SK-N-SH treated with all-trans-retinoic acid at 6 μM for 48 hours (cell line): ENCODE data around the gene POLR3A.

Source experiments
- ATAC-seq: fragments of 200-7000 bp; cut with Tn5 transposase; 3 replicates; pipeline ENCODE4 v1.9.1; 2020; ENCODE audit warnings: mild to moderate bottlenecking, moderate library complexity
- ARNTL ChIP-seq: fragments of 450-650 bp; formaldehyde crosslinking; IDR thresholded peaks from 2 replicates; pipeline ENCODE4 v1.5.0; 2020; ENCODE audit warnings: low read depth, mild to moderate bottlenecking, moderate library complexity, borderline replicate concordance
- BACH2 ChIP-seq: fragments of 250-450 bp; sonication (Bioruptor Pico); IDR thresholded peaks from 2 replicates; pipeline ENCODE4 v1.9.0; 2021; ENCODE audit warnings: mild to moderate bottlenecking, borderline replicate concordance
- CSDC2 ChIP-seq: fragments of 250-450 bp; sonication (Bioruptor Pico); IDR thresholded peaks from 2 replicates; pipeline ENCODE4 v1.5.0; 2020; ENCODE audit warnings: mild to moderate bottlenecking, moderate library complexity
- CSRNP3 ChIP-seq: fragments of 250-450 bp; sonication (Bioruptor Pico); IDR thresholded peaks from 2 replicates; pipeline ENCODE4 v1.5.1; 2021; ENCODE audit warnings: mild to moderate bottlenecking, moderate library complexity
- ESRRG ChIP-seq: fragments of 250-450 bp; sonication (Bioruptor Pico); IDR thresholded peaks from 2 replicates; pipeline ENCODE4 v1.6.1; 2021; ENCODE audit warnings: mild to moderate bottlenecking
- GLIS3 ChIP-seq: fragments of 250-450 bp; sonication (Bioruptor Pico); IDR thresholded peaks from 2 replicates; pipeline ENCODE4 v1.5.0; 2020; ENCODE audit warnings: mild to moderate bottlenecking, moderate library complexity
- ISL1 ChIP-seq: fragments of 250-450 bp; sonication (Bioruptor Pico); IDR thresholded peaks from 2 replicates; pipeline ENCODE4 v2.1.2; 2022; ENCODE audit warnings: mild to moderate bottlenecking, moderate library complexity
- PATZ1 ChIP-seq: fragments of 250-450 bp; sonication (Bioruptor Pico); IDR thresholded peaks from 2 replicates; pipeline ENCODE4 v1.8.0; 2020; ENCODE audit warnings: mild to moderate bottlenecking, moderate library complexity, borderline replicate concordance
- PPARA ChIP-seq: fragments of 250-450 bp; sonication (Bioruptor Pico); IDR thresholded peaks from 2 replicates; pipeline ENCODE4 v1.5.0; 2020; ENCODE audit warnings: mild to moderate bottlenecking, borderline replicate concordance
- RARB ChIP-seq: fragments of 250-450 bp; sonication (Bioruptor Pico); IDR thresholded peaks from 2 replicates; pipeline ENCODE4 v1.8.0; 2021; ENCODE audit warnings: mild to moderate bottlenecking, moderate library complexity
- SNAI2 ChIP-seq: fragments of 250-450 bp; sonication (Bioruptor Pico); IDR thresholded peaks from 2 replicates; pipeline ENCODE4 v1.5.0; 2020; ENCODE audit warnings: mild to moderate bottlenecking, moderate library complexity
- TOX ChIP-seq: fragments of 250-450 bp; sonication (Bioruptor Pico); IDR thresholded peaks from 2 replicates; pipeline ENCODE4 v1.8.0; 2021; ENCODE audit warnings: mild to moderate bottlenecking, moderate library complexity, borderline replicate concordance
- ZC3H10 ChIP-seq: fragments of 250-450 bp; sonication (Bioruptor Pico); IDR thresholded peaks from 2 replicates; pipeline ENCODE4 v1.5.1; 2021; ENCODE audit warnings: mild to moderate bottlenecking, moderate library complexity
- ZFP3 ChIP-seq: fragments of 250-450 bp; sonication (Bioruptor Pico); IDR thresholded peaks from 2 replicates; pipeline ENCODE4 v1.5.0; 2020; ENCODE audit warnings: mild to moderate bottlenecking, moderate library complexity
- ZFP30 ChIP-seq: fragments of 450-650 bp; formaldehyde crosslinking; IDR thresholded peaks from 2 replicates; pipeline ENCODE4 v1.5.0; 2022; ENCODE audit warnings: mild to moderate bottlenecking, moderate library complexity
- ZNF565 ChIP-seq: fragments of 450-650 bp; formaldehyde crosslinking; conservative IDR thresholded peaks from 2 replicates; pipeline ENCODE4 v1.5.0; 2020; ENCODE audit warnings: low read depth, mild to moderate bottlenecking, moderate library complexity
- ZNF70 ChIP-seq: fragments of 450-650 bp; formaldehyde crosslinking; IDR thresholded peaks from 2 replicates; pipeline ENCODE4 v1.5.0; 2020; ENCODE audit warnings: mild to moderate bottlenecking, moderate library complexity
- ZNF8 ChIP-seq: fragments of 450-650 bp; formaldehyde crosslinking; IDR thresholded peaks from 2 replicates; pipeline ENCODE4 v1.5.0; 2020; ENCODE audit warnings: mild to moderate bottlenecking, moderate library complexity
- TF ChIP-seq, protein P1 (sequence below): fragments of 250-450 bp; sonication (Bioruptor Pico); IDR thresholded peaks from 2 replicates; pipeline ENCODE4 v1.5.1; 2020; ENCODE audit warnings: low read depth, mild to moderate bottlenecking, moderate library complexity
- TF ChIP-seq, protein P2 (sequence below): fragments of 250-450 bp; sonication (Bioruptor Pico); IDR thresholded peaks from 2 replicates; pipeline ENCODE4 v1.5.0; 2020; ENCODE audit warnings: mild to moderate bottlenecking, moderate library complexity
- TF ChIP-seq, protein P3 (sequence below): fragments of 250-450 bp; sonication (Bioruptor Pico); IDR thresholded peaks from 2 replicates; pipeline ENCODE4 v1.8.0; 2021; ENCODE audit warnings: low read depth, mild to moderate bottlenecking, moderate library complexity, borderline replicate concordance

POLR3A gene

DNA sequence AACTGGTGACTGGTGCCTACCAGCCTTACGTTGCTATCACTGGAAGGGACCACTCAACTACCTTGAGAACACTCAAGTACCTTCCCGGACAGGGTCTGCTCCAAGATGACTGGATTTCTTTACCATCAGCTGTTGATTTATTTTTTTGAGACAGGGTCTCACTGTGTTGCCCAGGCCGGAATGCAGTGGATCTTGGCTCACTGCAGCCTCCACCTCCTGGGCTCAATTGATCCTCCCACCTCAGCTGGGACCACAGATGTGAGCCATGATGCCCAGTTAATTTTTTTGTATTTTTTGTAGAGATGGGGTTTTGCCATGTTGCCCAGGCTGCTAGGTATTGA lies 57.5 kb downstream of the POLR3A start (continued):
- TF ChIP-seq, protein P1, sequence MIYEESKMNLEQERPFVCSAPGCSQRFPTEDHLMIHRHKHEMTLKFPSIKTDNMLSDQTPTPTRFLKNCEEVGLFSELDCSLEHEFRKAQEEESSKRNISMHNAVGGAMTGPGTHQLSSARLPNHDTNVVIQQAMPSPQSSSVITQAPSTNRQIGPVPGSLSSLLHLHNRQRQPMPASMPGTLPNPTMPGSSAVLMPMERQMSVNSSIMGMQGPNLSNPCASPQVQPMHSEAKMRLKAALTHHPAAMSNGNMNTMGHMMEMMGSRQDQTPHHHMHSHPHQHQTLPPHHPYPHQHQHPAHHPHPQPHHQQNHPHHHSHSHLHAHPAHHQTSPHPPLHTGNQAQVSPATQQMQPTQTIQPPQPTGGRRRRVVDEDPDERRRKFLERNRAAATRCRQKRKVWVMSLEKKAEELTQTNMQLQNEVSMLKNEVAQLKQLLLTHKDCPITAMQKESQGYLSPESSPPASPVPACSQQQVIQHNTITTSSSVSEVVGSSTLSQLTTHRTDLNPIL = no peak
- TF ChIP-seq ZNF8 (CRISPR knock-in tag) (no peak), ZFP3 (no peak), PPARA (CRISPR knock-in tag) (no peak), ISL1 (CRISPR knock-in tag) (no peak), SNAI2 (CRISPR knock-in tag) (no peak), ZC3H10 (CRISPR knock-in tag) (no peak), GLIS3 (no peak), RARB (CRISPR knock-in tag) (no peak), PATZ1 (CRISPR knock-in tag) (no peak), BACH2 (CRISPR knock-in tag) (no peak)

- TF ChIP-seq PATZ1 (CRISPR knock-in tag) (no peak), ZFP30 (CRISPR knock-in tag) (no peak), CSDC2 (CRISPR knock-in tag) (no peak), CSRNP3 (CRISPR knock-in tag) (no peak), ZNF8 (CRISPR knock-in tag) (0 out of 2 replicates have a peak, but pooled peaks have one; percentile 43), TOX (CRISPR knock-in tag) (no peak), ISL1 (CRISPR knock-in tag) (0 out of 2 replicates have a peak, but pooled peaks have one; percentile 36), RARB (CRISPR knock-in tag) (no peak), ZC3H10 (CRISPR knock-in tag) (0 out of 2 replicates have a peak, but pooled peaks have one; percentile 49), SNAI2 (CRISPR knock-in tag) (no peak; the same call in 1 of the 2 replicates), ZNF70 (CRISPR knock-in tag) (no peak), ZNF565 (CRISPR knock-in tag) (no peak), ZFP3 (0 out of 2 replicates have a peak, but pooled peaks have one; percentile 20), ARNTL (CRISPR knock-in tag) (no peak), ESRRG (CRISPR knock-in tag) (no peak)
- TF ChIP-seq, protein P2, sequence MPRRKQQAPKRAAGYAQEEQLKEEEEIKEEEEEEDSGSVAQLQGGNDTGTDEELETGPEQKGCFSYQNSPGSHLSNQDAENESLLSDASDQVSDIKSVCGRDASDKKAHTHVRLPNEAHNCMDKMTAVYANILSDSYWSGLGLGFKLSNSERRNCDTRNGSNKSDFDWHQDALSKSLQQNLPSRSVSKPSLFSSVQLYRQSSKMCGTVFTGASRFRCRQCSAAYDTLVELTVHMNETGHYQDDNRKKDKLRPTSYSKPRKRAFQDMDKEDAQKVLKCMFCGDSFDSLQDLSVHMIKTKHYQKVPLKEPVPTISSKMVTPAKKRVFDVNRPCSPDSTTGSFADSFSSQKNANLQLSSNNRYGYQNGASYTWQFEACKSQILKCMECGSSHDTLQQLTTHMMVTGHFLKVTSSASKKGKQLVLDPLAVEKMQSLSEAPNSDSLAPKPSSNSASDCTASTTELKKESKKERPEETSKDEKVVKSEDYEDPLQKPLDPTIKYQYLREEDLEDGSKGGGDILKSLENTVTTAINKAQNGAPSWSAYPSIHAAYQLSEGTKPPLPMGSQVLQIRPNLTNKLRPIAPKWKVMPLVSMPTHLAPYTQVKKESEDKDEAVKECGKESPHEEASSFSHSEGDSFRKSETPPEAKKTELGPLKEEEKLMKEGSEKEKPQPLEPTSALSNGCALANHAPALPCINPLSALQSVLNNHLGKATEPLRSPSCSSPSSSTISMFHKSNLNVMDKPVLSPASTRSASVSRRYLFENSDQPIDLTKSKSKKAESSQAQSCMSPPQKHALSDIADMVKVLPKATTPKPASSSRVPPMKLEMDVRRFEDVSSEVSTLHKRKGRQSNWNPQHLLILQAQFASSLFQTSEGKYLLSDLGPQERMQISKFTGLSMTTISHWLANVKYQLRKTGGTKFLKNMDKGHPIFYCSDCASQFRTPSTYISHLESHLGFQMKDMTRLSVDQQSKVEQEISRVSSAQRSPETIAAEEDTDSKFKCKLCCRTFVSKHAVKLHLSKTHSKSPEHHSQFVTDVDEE (CRISPR knock-in tag) = no peak; the same call in none of the 2 replicates
- TF ChIP-seq, protein P3, sequence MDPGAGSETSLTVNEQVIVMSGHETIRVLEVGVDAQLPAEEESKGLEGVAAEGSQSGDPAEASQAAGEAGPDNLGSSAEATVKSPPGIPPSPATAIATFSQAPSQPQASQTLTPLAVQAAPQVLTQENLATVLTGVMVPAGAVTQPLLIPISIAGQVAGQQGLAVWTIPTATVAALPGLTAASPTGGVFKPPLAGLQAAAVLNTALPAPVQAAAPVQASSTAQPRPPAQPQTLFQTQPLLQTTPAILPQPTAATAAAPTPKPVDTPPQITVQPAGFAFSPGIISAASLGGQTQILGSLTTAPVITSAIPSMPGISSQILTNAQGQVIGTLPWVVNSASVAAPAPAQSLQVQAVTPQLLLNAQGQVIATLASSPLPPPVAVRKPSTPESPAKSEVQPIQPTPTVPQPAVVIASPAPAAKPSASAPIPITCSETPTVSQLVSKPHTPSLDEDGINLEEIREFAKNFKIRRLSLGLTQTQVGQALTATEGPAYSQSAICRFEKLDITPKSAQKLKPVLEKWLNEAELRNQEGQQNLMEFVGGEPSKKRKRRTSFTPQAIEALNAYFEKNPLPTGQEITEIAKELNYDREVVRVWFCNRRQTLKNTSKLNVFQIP = no peak
- TF ChIP-seq, protein P1 = no peak
- peak; percentile 91 for ATAC-seq
These were observed 58.2 kb downstream of the POLR3A start for GRCh38 chr10:77970869-77971803.
